HG02943 (cell line): ENCODE data around the gene PGR.
"Not testable (repeated sequence)": the region's sequence is repeated elsewhere in the genome, so short reads cannot be mapped to it uniquely, and the experiment has no call there.

Experiments used
- ATAC-seq: cut with Tn5 transposase; IDR thresholded peaks from one replicate; pipeline ENCODE4 v1.9.1; 2021; ENCODE audit warnings: mild to moderate bottlenecking, low read depth, moderate library complexity; ENCODE audit not compliant: unreplicated experiment

Gene PGR

GRCh38 chr11:101013702-101014101 is 115.9 kb downstream of the PGR start:
- ATAC-seq, result not testable (repeated sequence)

- no peak for ATAC-seq
These were observed 117.7 kb downstream of the PGR start for GRCh38 chr11:101011881-101012280.

DNA sequence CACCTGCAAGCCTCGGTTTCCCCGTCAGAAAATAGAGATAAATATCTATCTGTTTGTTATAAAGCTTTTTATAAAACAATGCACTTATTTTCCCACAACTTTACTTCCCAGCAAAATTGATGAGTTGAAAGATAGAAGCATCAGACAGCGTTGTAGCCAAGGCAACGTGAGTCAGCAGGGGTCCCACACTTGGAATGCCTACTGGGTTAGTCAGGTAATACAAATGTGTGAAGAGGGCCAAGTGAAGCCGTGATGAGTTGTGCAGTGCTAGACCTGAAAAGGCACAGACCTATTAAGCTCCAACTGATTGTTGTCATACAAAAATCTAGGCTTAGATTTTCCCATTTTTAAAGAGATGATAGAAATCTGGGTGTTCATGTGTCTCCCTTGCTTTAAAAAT is 118.7 kb downstream of the PGR start:
- ATAC-seq, result no peak

- ATAC-seq, result no peak
These were observed 119.9 kb downstream of the PGR start for GRCh38 chr11:101009690-101010055.

GRCh38 chr11:101008961-101009689 is 120.5 kb downstream of the PGR start:
- ATAC-seq, result no peak

- no peak for ATAC-seq
These were observed 126.1 kb downstream of the PGR start for GRCh38 chr11:101003468-101003867.

- ATAC-seq, result no peak
These were observed 129.9 kb downstream of the PGR start for GRCh38 chr11:100999756-101000155.

DNA sequence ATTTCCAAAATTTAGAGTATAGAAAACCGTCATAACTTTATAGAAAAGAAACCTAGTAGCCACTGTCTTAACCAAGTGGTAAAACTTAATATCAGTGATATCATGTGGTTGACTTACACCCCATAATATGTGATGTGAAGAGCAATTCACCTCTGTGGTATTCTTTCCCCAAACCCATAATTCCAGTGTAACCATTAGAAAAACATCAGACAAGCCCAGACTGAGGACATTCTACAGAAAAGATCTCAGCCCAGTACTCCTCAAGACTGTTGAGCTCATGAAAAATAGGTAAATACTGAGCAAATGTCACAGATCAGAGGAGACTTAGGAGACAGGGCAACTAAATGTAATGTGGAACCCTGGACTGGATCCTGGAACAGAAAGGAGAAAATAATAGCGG is 134.6 kb downstream of the PGR start:
- no peak for ATAC-seq

DNA sequence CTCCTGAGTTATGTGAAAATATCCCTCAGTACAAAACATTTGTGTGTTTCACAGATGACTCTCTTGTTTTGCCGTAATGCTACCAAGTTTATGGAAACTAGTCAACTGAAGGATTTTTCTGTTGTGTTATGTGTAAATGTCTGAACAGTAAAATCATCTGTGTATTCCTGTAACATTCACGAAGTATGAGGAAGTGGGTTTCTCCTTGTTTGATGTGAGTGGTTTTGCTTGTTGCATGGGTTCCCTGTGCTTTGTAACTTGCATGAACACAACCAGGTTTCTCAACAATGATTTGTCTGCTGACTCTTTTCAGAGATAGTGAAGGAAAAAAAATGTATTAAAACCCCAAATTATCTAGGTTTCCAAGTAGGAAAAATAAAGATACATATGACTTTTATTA is 138.1 kb downstream of the PGR start:
- no peak for ATAC-seq

- ATAC-seq, result no peak
These were observed 138.7 kb downstream of the PGR start for GRCh38 chr11:100990931-100991330.

DNA sequence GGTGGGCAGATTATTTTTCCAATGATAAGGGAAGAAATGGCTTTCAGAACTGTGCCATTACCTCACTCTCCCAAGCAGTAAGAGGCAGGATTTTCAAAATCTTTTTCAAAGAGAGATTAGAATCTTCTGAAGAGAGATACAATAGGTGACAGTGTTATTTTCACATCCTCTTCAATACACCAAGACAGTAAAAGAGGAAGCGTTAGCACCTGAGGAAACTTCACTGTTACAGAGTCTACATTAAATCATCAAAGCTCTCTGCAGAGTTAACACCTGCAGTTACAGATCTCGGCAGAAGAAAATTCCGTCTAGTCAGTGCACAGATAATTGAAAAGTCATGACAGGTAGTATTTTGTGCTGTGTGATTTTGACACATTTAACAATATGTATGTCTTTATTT is 144.9 kb downstream of the PGR start:
- no peak for ATAC-seq

DNA sequence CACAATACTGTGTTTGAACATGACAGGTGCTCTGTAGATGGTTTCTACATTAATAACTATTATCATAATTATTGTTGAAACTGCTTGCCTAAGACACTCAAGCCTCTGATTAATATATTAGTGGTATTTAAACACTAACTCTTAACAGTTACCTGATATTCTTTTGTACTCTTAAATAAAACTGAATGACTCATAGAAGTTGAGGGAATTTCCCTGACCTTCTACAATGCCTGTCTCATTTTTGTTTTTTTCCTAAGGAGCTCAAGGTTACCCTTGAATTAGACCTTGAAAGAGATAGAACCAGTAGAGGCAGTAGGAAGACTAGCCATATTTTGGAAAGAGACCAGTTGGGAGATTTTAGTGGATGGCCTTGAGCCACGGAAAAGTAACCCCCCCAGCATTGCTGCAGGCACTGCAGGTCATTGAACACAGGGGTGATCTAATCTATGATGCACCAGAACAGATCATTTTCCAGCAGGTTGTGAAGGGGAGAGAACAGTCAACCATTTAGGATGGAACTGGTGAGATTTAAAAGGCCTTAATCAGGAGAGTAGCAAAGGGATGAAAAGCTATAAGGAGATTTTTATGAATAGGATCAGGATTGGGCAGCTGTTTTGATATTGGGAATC is 148.3 kb downstream of the PGR start:
- no peak for ATAC-seq

- no peak for ATAC-seq
These were observed 149.5 kb downstream of the PGR start for GRCh38 chr11:100980156-100980555.
